Measurements from ENCODE around the gene OSM. TPM values are rescaled to one million over a fixed set of nuclear protein-coding genes. Genes with fewer than 3 reads are reported as not detected.

The OSM gene
- total RNA-seq, 1 experiment from 2014 or later = not detected

GRCh38 chr22:30217698-30218560, 48.7 kb downstream of the OSM start:
- no peak overlapping the region for H3K4me3 ChIP-seq (replicated peaks in 1 of 2; ENCODE audit: low read depth in 1 of 2, low read length in 2 of 2)
- H3K9me3 ChIP-seq (ENCODE audit: control insufficient read depth in 1 of 2, insufficient read depth in 1 of 2, low read depth in 1 of 2, low read length in 2 of 2) = no peaks in the 10 kb centered on the region
- H3K36me3 ChIP-seq (ENCODE audit: control insufficient read depth in 1 of 2, insufficient read depth in 2 of 2, low read length in 2 of 2) = no peaks in the 10 kb centered on the region
- no peaks in the 10 kb centered on the region for H3K9me2 ChIP-seq (ENCODE audit: insufficient read depth)
- no TSS peak for BruUV-seq (replicated peaks)
- H3K27me3 ChIP-seq (ENCODE audit: insufficient read depth, low read length) = no peaks in the 10 kb centered on the region
- ChIA-PET POLR2A (no interaction called here), CTCF (no interaction called here), RAD21 (ENCODE audit: low non-redundant PET in 1 of 2, low total read pairs in 2 of 2, uncharacterized antibody in 2 of 2, unreplicated experiment in 2 of 2) (no interaction called here)
- H3K9ac ChIP-seq (ENCODE audit: low read length) = peak overlapping the region; percentile 11; the same call in 1 of the 2 replicates
- H3K79me2 ChIP-seq (ENCODE audit: insufficient read depth, low read length) = no peaks in the 10 kb centered on the region
- no peak overlapping the region for H2AFZ ChIP-seq (ENCODE audit: low read depth, low read length, poor library complexity, severe bottlenecking)
- intact Hi-C loops (cut with micrococcal nuclease) = no loop called here
- H3K4me1 ChIP-seq (ENCODE audit: control insufficient read depth in 1 of 2, insufficient read depth in 2 of 2, low read length in 2 of 2) = peaks cover 23 to 82% of the 10 kb centered on the region in 2 experiments
- no peak for DNase-seq (ENCODE audit: low read depth, low spot score)
- no peak for ATAC-seq
- H4K20me1 ChIP-seq (ENCODE audit: insufficient read depth) = no peaks in the 10 kb centered on the region
- no peak overlapping the region; the same call in 1 of the 2 replicates for H3K27ac ChIP-seq (ENCODE audit: low read depth, low read length)
- TF ChIP-seq EZH2 (IDR thresholded peaks at IDR 0.05) = no peak
- no peak for TF ChIP-seq ELF1 (IDR thresholded peaks at IDR 0.05; ENCODE audit: borderline replicate concordance, low read depth)
- no peak for TF ChIP-seq CTCF (IDR thresholded peaks at IDR 0.05 in 2 of 3, conservative IDR thresholded peaks at IDR 0.05 in 1 of 3; ENCODE audit: borderline replicate concordance in 1 of 3, insufficient read depth in 1 of 3, low read depth in 2 of 3, low read length in 2 of 3)
- no peak for TF ChIP-seq RAD21 (IDR thresholded peaks at IDR 0.05; ENCODE audit: low read depth)
- TF ChIP-seq ZBTB33 (IDR thresholded peaks at IDR 0.05; ENCODE audit: extremely low read depth, insufficient replicate concordance, low read length) = no peak
- no peak for TF ChIP-seq EGR1 (IDR thresholded peaks at IDR 0.05; ENCODE audit: low read depth)
- TF ChIP-seq SRF (IDR thresholded peaks at IDR 0.05; ENCODE audit: low read depth) = no peak
- no peak for TF ChIP-seq EZH2phosphoT487 (IDR thresholded peaks at IDR 0.05; ENCODE audit: borderline replicate concordance)
- no peak for TF ChIP-seq POLR2AphosphoS5 (IDR thresholded peaks at IDR 0.05; ENCODE audit: low read depth, low read length)
- no peak for TF ChIP-seq ZFX (IDR thresholded peaks at IDR 0.05)
- TF ChIP-seq TCF7L2 (IDR thresholded peaks at IDR 0.05; ENCODE audit: borderline replicate concordance, extremely low read depth, insufficient read depth, insufficient read length) = no peak
- no peak for TF ChIP-seq ZNF274 (IDR thresholded peaks at IDR 0.05; ENCODE audit: low read depth, low read length)
- TF ChIP-seq CBX3 (IDR thresholded peaks at IDR 0.05; ENCODE audit: low read depth) = no peak
- no peak for TF ChIP-seq MAX (IDR thresholded peaks at IDR 0.05)
- no peak overlapping the region; the same call in none of the 2 replicates for H3K4me2 ChIP-seq (ENCODE audit: low read length)

Data from HCT116 (cell line).